Measurements from ENCODE around the gene GATAD2B. TPM values are rescaled to one million over a fixed set of nuclear protein-coding genes. Genes with fewer than 3 reads are reported as not detected.
"Not testable (repeated sequence)": the region's sequence is repeated elsewhere in the genome, so short reads cannot be mapped to it uniquely, and the experiment has no call there.

The GATAD2B gene
- total and polyA plus RNA-seq, 10 donors, result 3.7 to 68.1 (median 47.6) TPM

- Histone ChIP-seq H3K36me3 (peaks cover 0 to 17% (median 2%) of the 10 kb centered on the region in 6 donors), H3K27me3 (replicated peaks in 1 of 7) (no peaks in the 10 kb centered on the region), H3K9me3 (no peaks in the 10 kb centered on the region), H3K4me1 (peaks cover 5 to 59% (median 27%) of the 10 kb centered on the region in 6 donors), H3K27ac (peak overlapping the region; percentile 97 to 99 (median 98)), H3K4me3 (peak overlapping the region; percentile 49 to 71 (median 56))
- TF ChIP-seq POLR2AphosphoS5 (IDR thresholded peaks at IDR 0.05), result peak; percentile 100
- TF ChIP-seq POLR2A (IDR thresholded peaks at IDR 0.05), result peak; percentile 66 to 90 (median 90)
- TF ChIP-seq CTCF (IDR thresholded peaks at IDR 0.05 in 8 of 11, conservative IDR thresholded peaks at IDR 0.05 in 3 of 11), result peak in 8 of 11 experiments; percentile 23 to 62 (median 40)
- peak; percentile 98 for DNase-seq
- intact Hi-C loops (cut with DNase I; ENCODE audit: low total_unique reads), result no loop called here
- WGBS, 5 donors, result 0 to 1% (median 0%) methylated on average over 48 to 61 of the region's 61 CpGs
Measured at GRCh38 chr1:153783233-153784190, 139.3 kb downstream of the GATAD2B start.

- 89 to 94% (median 93%) methylated on average over 8 of the region's 8 CpGs for WGBS, 5 donors
- H3K36me3 ChIP-seq, result peaks cover 0 to 23% (median 2%) of the 10 kb centered on the region in 6 donors
- peak overlapping the region; percentile 97 to 99 (median 98) for H3K27ac ChIP-seq
- peaks cover 5 to 60% (median 31%) of the 10 kb centered on the region in 6 donors for H3K4me1 ChIP-seq
- H3K9me3 ChIP-seq; H3K27me3 ChIP-seq (replicated peaks in 1 of 7); intact Hi-C loops (cut with DNase I; ENCODE audit: low total_unique reads); DNase-seq: not testable (repeated sequence)
- peak overlapping the region in 4 of 8 donors; percentile 56 to 71 (median 58) for H3K4me3 ChIP-seq
Measured at GRCh38 chr1:153782648-153783047, 140.1 kb downstream of the GATAD2B start.

GRCh38 chr1:153780551-153780950 is 142.2 kb downstream of the GATAD2B start:
- Histone ChIP-seq H3K27me3 (replicated peaks in 1 of 7) (no peaks in the 10 kb centered on the region), H3K27ac (peak overlapping the region in 1 of 8 donors; percentile 22), H3K4me3 (no peak overlapping the region), H3K9me3 (no peaks in the 10 kb centered on the region), H3K4me1 (peaks cover 11 to 79% (median 51%) of the 10 kb centered on the region in 6 donors), H3K36me3 (peaks cover 0 to 26% (median 2%) of the 10 kb centered on the region in 6 donors)
- intact Hi-C loops (cut with DNase I; ENCODE audit: low total_unique reads), result no loop called here
- 85 to 92% (median 89%) methylated on average over 4 of the region's 4 CpGs for WGBS, 5 donors
- TF ChIP-seq CTCF (IDR thresholded peaks at IDR 0.05 in 8 of 11, conservative IDR thresholded peaks at IDR 0.05 in 3 of 11) (no peak), POLR2AphosphoS5 (IDR thresholded peaks at IDR 0.05) (no peak), POLR2A (IDR thresholded peaks at IDR 0.05) (no peak)
- DNase-seq, result no peak

- intact Hi-C loops (cut with DNase I; ENCODE audit: low total_unique reads), result no loop called here
- DNase-seq, result no peak
- 69 to 77% (median 74%) methylated on average over 14 to 17 of the region's 17 CpGs for WGBS, 5 donors
- Histone ChIP-seq H3K27me3 (replicated peaks in 1 of 7) (no peaks in the 10 kb centered on the region), H3K36me3 (peaks cover 0 to 26% (median 2%) of the 10 kb centered on the region in 6 donors), H3K4me3 (no peak overlapping the region), H3K4me1 (peaks cover 12 to 79% (median 52%) of the 10 kb centered on the region in 6 donors), H3K9me3 (no peaks in the 10 kb centered on the region), H3K27ac (peak overlapping the region in 1 of 8 donors; percentile 22)
- no peak for TF ChIP-seq CTCF (IDR thresholded peaks at IDR 0.05 in 8 of 11, conservative IDR thresholded peaks at IDR 0.05 in 3 of 11)
Measured at GRCh38 chr1:153779781-153780541, 142.8 kb downstream of the GATAD2B start.
